ENCODE measurements around the gene CD86.

CD86 gene, protein sequence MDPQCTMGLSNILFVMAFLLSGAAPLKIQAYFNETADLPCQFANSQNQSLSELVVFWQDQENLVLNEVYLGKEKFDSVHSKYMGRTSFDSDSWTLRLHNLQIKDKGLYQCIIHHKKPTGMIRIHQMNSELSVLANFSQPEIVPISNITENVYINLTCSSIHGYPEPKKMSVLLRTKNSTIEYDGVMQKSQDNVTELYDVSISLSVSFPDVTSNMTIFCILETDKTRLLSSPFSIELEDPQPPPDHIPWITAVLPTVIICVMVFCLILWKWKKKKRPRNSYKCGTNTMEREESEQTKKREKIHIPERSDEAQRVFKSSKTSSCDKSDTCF
- long read RNA-seq, partial matches to known transcripts = 1 of 2 reads
- long read RNA-seq, other reads (novel, unspliced or antisense) = 0 of 2 reads

- DNase-seq (ENCODE audit: low read depth in 1 of 2, low spot score in 1 of 2) = peak; percentile 67 to 75
- H3K27ac ChIP-seq (replicated peaks) = peak within 1 kb of the TSS; percentile 6; the same call in 1 of the 2 replicates
- no peak for TF ChIP-seq POLR2AphosphoS5 (IDR thresholded peaks at IDR 0.05; ENCODE audit: low read depth)
- peak; percentile 97 for TF ChIP-seq SPI1 (IDR thresholded peaks at IDR 0.05; ENCODE audit: borderline replicate concordance, low read depth)
- no peaks in the 10 kb centered on the region for H3K27me3 ChIP-seq (ENCODE audit: insufficient read depth, poor library complexity, severe bottlenecking)
- H3K4me3 ChIP-seq (replicated peaks; ENCODE audit: insufficient read depth, low read length) = peak within 1 kb of the TSS; percentile 22
Observed at GRCh38 chr3:122055215-122055614, at the start of gene CD86. Gene CD86 (plus strand): TSS chr3:122055362. CDS start chr3:122055490, 128 bp downstream.

- H3K27me3 ChIP-seq (ENCODE audit: insufficient read depth, poor library complexity, severe bottlenecking) = no peaks in the 10 kb centered on the region
- H3K4me3 ChIP-seq (replicated peaks; ENCODE audit: insufficient read depth, low read length) = no peak overlapping the region
- TF ChIP-seq, protein P1, sequence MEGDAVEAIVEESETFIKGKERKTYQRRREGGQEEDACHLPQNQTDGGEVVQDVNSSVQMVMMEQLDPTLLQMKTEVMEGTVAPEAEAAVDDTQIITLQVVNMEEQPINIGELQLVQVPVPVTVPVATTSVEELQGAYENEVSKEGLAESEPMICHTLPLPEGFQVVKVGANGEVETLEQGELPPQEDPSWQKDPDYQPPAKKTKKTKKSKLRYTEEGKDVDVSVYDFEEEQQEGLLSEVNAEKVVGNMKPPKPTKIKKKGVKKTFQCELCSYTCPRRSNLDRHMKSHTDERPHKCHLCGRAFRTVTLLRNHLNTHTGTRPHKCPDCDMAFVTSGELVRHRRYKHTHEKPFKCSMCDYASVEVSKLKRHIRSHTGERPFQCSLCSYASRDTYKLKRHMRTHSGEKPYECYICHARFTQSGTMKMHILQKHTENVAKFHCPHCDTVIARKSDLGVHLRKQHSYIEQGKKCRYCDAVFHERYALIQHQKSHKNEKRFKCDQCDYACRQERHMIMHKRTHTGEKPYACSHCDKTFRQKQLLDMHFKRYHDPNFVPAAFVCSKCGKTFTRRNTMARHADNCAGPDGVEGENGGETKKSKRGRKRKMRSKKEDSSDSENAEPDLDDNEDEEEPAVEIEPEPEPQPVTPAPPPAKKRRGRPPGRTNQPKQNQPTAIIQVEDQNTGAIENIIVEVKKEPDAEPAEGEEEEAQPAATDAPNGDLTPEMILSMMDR (IDR thresholded peaks at IDR 0.05; ENCODE audit: insufficient read depth, low read length) = no peak
- TF ChIP-seq POLR2AphosphoS5 (IDR thresholded peaks at IDR 0.05; ENCODE audit: low read depth) (no peak), SPI1 (IDR thresholded peaks at IDR 0.05; ENCODE audit: borderline replicate concordance, low read depth) (no peak), REST (IDR thresholded peaks at IDR 0.05; ENCODE audit: insufficient replicate concordance, low read depth) (no peak), GABPA (IDR thresholded peaks at IDR 0.05; ENCODE audit: low read depth) (no peak)
- H3K27ac ChIP-seq (replicated peaks) = no peak overlapping the region
- no peak for DNase-seq (ENCODE audit: low read depth in 1 of 2, low spot score in 1 of 2)
Observed at GRCh38 chr3:122006267-122006666, 48.9 kb upstream of the CD86 start.

DNA sequence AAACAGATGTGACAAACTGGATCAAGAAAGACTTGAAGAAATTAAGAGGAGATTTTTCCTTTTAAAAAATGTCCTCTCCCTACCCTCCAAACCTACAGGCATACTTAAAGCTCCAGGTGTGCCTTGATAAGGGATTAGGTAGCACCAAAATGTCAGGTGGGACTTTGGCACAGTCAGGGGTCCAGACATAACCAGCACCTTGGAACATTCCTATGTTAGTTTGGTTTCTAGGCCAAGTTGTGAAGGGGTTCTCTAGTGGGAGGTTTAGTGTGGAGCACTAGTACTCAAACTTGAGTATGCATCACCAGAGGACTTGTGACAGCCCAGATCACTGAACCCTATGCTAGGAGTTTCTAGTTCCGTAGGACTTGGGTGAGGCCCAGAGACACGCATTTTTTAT is 47.0 kb upstream of the CD86 start:
- TF ChIP-seq, protein P1 (IDR thresholded peaks at IDR 0.05; ENCODE audit: insufficient read depth, low read length) = no peak
- TF ChIP-seq POLR2AphosphoS5 (IDR thresholded peaks at IDR 0.05; ENCODE audit: low read depth) (no peak), REST (IDR thresholded peaks at IDR 0.05; ENCODE audit: insufficient replicate concordance, low read depth) (no peak), GABPA (IDR thresholded peaks at IDR 0.05; ENCODE audit: low read depth) (no peak), SPI1 (IDR thresholded peaks at IDR 0.05; ENCODE audit: borderline replicate concordance, low read depth) (no peak)
- no peaks in the 10 kb centered on the region for H3K27me3 ChIP-seq (ENCODE audit: insufficient read depth, poor library complexity, severe bottlenecking)
- DNase-seq (ENCODE audit: low read depth in 1 of 2, low spot score in 1 of 2) = no peak
- H3K27ac ChIP-seq (replicated peaks) = no peak overlapping the region
- H3K4me3 ChIP-seq (replicated peaks; ENCODE audit: insufficient read depth, low read length) = no peak overlapping the region

GRCh38 chr3:122010506-122010905 is 44.7 kb upstream of the CD86 start:
- DNase-seq (ENCODE audit: low read depth in 1 of 2, low spot score in 1 of 2) = no peak
- TF ChIP-seq GABPA (IDR thresholded peaks at IDR 0.05; ENCODE audit: low read depth) (no peak), REST (IDR thresholded peaks at IDR 0.05; ENCODE audit: insufficient replicate concordance, low read depth) (no peak), POLR2AphosphoS5 (IDR thresholded peaks at IDR 0.05; ENCODE audit: low read depth) (no peak), SPI1 (IDR thresholded peaks at IDR 0.05; ENCODE audit: borderline replicate concordance, low read depth) (no peak)
- TF ChIP-seq, protein P1 (IDR thresholded peaks at IDR 0.05; ENCODE audit: insufficient read depth, low read length) = no peak

More at GRCh38 chr3:122010506-122010905, 44.7 kb upstream of the CD86 start:
- H3K4me3 ChIP-seq (replicated peaks; ENCODE audit: insufficient read depth, low read length) = no peak overlapping the region
- H3K27me3 ChIP-seq (ENCODE audit: insufficient read depth, poor library complexity, severe bottlenecking) = no peaks in the 10 kb centered on the region
- no peak overlapping the region for H3K27ac ChIP-seq (replicated peaks)
